Measurements from ENCODE around the gene CNOT6L. TPM values are rescaled to one million over a fixed set of nuclear protein-coding genes. Genes with fewer than 3 reads are reported as not detected.

The CNOT6L gene
- total and polyA plus RNA-seq, 2 of the 13 experiments (the other 11 are each of a cell fraction or from before 2014, with no cell fraction given) = 7.9 to 13.5 TPM

DNA sequence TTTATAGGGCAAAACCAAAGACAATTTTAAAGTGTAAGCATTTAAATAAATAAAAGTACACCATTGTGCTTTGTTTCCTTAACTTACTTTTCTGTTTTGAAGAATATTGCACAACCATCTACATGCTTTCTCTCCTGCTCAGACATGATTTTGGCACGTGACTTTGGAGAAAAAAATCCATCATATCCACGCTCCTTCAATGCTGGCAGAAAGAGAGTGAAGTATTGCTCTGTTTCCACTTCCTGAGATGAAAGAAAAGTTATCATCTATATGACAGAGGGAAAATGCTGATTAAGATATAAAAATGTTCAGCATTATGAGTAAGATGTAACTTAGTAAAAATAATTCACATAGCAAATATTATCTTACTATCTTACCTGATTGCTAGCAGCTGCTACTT lies 77.1 kb downstream of the CNOT6L start:
- 97% methylated on average over 2 of the region's 2 CpGs for WGBS (ENCODE audit: low lambda C conversion rate)
- FAIRE-seq = no peak

More for the DNA sequence above, 77.1 kb downstream of the CNOT6L start:
- Histone ChIP-seq H3K27me3 (ENCODE audit: control insufficient read depth in 1 of 2, insufficient read depth in 2 of 2, low read length in 2 of 2) (no peaks in the 10 kb centered on the region), H3K4me3 (replicated peaks in 1 of 3; ENCODE audit: insufficient read depth in 1 of 3, low read depth in 2 of 3, low read length in 3 of 3) (no peak overlapping the region), H3K9me3 (ENCODE audit: low read length) (no peaks in the 10 kb centered on the region), H2AFZ (ENCODE audit: low read length) (no peak overlapping the region), H3K79me2 (ENCODE audit: insufficient read depth, low read length) (no peaks in the 10 kb centered on the region), H3K9ac (ENCODE audit: insufficient read depth, low read depth, low read length) (no peak overlapping the region), H3K4me2 (ENCODE audit: low read depth, low read length) (no peak overlapping the region), H3K36me3 (replicated peaks in 1 of 2; ENCODE audit: control insufficient read depth in 1 of 2, insufficient read depth in 2 of 2, low read length in 2 of 2) (peaks cover 1 to 33% of the 10 kb centered on the region in 2 experiments; a peak in 3 of 5 replicates), H3K27ac (ENCODE audit: extremely low read length, insufficient read depth, low read length) (no peak overlapping the region), H3K4me1 (ENCODE audit: insufficient read depth, low read length) (peaks cover 12% of the 10 kb centered on the region; the same call in 1 of the 2 replicates), H4K20me1 (ENCODE audit: insufficient read depth, low read length) (no peaks in the 10 kb centered on the region)
- ATAC-seq = no peak
- in situ Hi-C loops (cut with HindIII; ENCODE audit: extremely low pct_ligation_motif_present, low pct_unique_long_range_greater_than_20kb) = no loop called here
- intact Hi-C loops (cut with micrococcal nuclease; ENCODE audit: unreplicated experiment) = no loop called here
- no peak for DNase-seq (ENCODE audit: low spot score)
- POLR2A ChIA-PET = no interaction called here
- TF ChIP-seq SKI (IDR thresholded peaks at IDR 0.05; ENCODE audit: partially characterized antibody) = no peak
- no peak for TF ChIP-seq ZFP36 (IDR thresholded peaks at IDR 0.05; ENCODE audit: borderline replicate concordance, low read depth, low read length, partially characterized antibody)
- TF ChIP-seq CHCHD3 (CRISPR knock-in tag; IDR thresholded peaks at IDR 0.05) = no peak
- no peak for TF ChIP-seq ZNF143 (CRISPR knock-in tag; IDR thresholded peaks at IDR 0.05)
- TF ChIP-seq ZSCAN9 (CRISPR knock-in tag; IDR thresholded peaks at IDR 0.05; ENCODE audit: borderline replicate concordance) = no peak
- TF ChIP-seq MAFF (IDR thresholded peaks at IDR 0.05; ENCODE audit: low read depth, low read length) = peak; percentile 47; the same call in 1 of the 2 replicates
- TF ChIP-seq ZNF331 (CRISPR knock-in tag; IDR thresholded peaks at IDR 0.05) = no peak
- no peak for TF ChIP-seq PLRG1 (conservative IDR thresholded peaks at IDR 0.05)
- no peak for TF ChIP-seq REPIN1 (CRISPR knock-in tag; IDR thresholded peaks at IDR 0.05; ENCODE audit: borderline replicate concordance, low read depth)
- no peak for TF ChIP-seq NR2C2 (CRISPR knock-in tag; IDR thresholded peaks at IDR 0.05; ENCODE audit: borderline replicate concordance)
- TF ChIP-seq MAFK (conservative IDR thresholded peaks at IDR 0.05 in 1 of 2, IDR thresholded peaks at IDR 0.05 in 1 of 2; ENCODE audit: low read length in 2 of 2) = peak; percentile 11 to 59; a peak in 2 of 4 replicates
- TF ChIP-seq WIZ (CRISPR knock-in tag; IDR thresholded peaks at IDR 0.05) = no peak
- TF ChIP-seq, protein P1, sequence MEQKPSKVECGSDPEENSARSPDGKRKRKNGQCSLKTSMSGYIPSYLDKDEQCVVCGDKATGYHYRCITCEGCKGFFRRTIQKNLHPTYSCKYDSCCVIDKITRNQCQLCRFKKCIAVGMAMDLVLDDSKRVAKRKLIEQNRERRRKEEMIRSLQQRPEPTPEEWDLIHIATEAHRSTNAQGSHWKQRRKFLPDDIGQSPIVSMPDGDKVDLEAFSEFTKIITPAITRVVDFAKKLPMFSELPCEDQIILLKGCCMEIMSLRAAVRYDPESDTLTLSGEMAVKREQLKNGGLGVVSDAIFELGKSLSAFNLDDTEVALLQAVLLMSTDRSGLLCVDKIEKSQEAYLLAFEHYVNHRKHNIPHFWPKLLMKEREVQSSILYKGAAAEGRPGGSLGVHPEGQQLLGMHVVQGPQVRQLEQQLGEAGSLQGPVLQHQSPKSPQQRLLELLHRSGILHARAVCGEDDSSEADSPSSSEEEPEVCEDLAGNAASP (CRISPR knock-in tag; IDR thresholded peaks at IDR 0.05; ENCODE audit: borderline replicate concordance) = no peak
- TF ChIP-seq GATAD2A (CRISPR knock-in tag; IDR thresholded peaks at IDR 0.05) = no peak
- TF ChIP-seq, protein P2, sequence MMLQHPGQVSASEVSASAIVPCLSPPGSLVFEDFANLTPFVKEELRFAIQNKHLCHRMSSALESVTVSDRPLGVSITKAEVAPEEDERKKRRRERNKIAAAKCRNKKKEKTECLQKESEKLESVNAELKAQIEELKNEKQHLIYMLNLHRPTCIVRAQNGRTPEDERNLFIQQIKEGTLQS (CRISPR knock-in tag; IDR thresholded peaks at IDR 0.05) = no peak
- TF ChIP-seq, protein P3, sequence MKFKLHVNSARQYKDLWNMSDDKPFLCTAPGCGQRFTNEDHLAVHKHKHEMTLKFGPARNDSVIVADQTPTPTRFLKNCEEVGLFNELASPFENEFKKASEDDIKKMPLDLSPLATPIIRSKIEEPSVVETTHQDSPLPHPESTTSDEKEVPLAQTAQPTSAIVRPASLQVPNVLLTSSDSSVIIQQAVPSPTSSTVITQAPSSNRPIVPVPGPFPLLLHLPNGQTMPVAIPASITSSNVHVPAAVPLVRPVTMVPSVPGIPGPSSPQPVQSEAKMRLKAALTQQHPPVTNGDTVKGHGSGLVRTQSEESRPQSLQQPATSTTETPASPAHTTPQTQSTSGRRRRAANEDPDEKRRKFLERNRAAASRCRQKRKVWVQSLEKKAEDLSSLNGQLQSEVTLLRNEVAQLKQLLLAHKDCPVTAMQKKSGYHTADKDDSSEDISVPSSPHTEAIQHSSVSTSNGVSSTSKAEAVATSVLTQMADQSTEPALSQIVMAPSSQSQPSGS (CRISPR knock-in tag; IDR thresholded peaks at IDR 0.05) = no peak
- no peak for TF ChIP-seq SPEN (CRISPR knock-in tag; IDR thresholded peaks at IDR 0.05; ENCODE audit: low read depth)
- no peak for TF ChIP-seq ZNF253 (CRISPR knock-in tag; IDR thresholded peaks at IDR 0.05; ENCODE audit: borderline replicate concordance)
- BruUV-seq (replicated peaks) = no TSS peak
- CTCF ChIA-PET (ENCODE audit: low intra/inter-chr PET ratio, low total read pairs) = no interaction called here
